Astrocyte (in vitro differentiated cells and primary cell): Measurements from ENCODE around the gene CHST3. TPM values are rescaled to one million over a fixed set of nuclear protein-coding genes. Genes with fewer than 3 reads are reported as not detected.
A peak's percentile ranks its signal among the peaks of the same experiment; 100 is the strongest.
"Not testable (repeated sequence)": the region's sequence is repeated elsewhere in the genome, so short reads cannot be mapped to it uniquely, and the experiment has no call there.

ENCODE experiments used
- DNase-seq: peaks from one replicate; pipeline ENCODE4 v3.0.0-alpha.2; 2010; ENCODE audit warnings: low read depth
- FAIRE-seq: peaks from 2 replicates; lab custom pipeline; 2011; peaks lifted over from hg19 to GRCh38; lab: Jason Lieb, UNC
- H2AFZ ChIP-seq: 2 replicates; pipeline ENCODE4 v1.6.0; 2012; ENCODE audit warnings: low read depth, low read length, inconsistent platforms
- H3K27ac ChIP-seq: 2 replicates; pipeline ENCODE4 v1.5.1; 2011; ENCODE audit warnings: low read depth, low read length, inconsistent platforms
- H3K27me3 ChIP-seq: 2 replicates; pipeline ENCODE4 v1.6.0; 2011; ENCODE audit warnings: low read length, inconsistent platforms; ENCODE audit not compliant: insufficient read depth
- H3K36me3 ChIP-seq: 2 replicates; pipeline ENCODE4 v1.5.1; 2011; ENCODE audit warnings: low read length, inconsistent platforms; ENCODE audit not compliant: insufficient read depth
- H3K4me1 ChIP-seq: 2 replicates; pipeline ENCODE4 v1.5.1; 2011; ENCODE audit warnings: low read length, inconsistent platforms; ENCODE audit not compliant: insufficient read depth
- H3K4me2 ChIP-seq: 2 replicates; pipeline ENCODE4 v1.6.0; 2012; ENCODE audit warnings: low read length, inconsistent platforms
- H3K4me3 ChIP-seq: 2 replicates; pipeline ENCODE4 v1.5.1; 2011; ENCODE audit warnings: low read depth, mild to moderate bottlenecking, low read length, inconsistent platforms; ENCODE audit not compliant: insufficient read depth
- H3K79me2 ChIP-seq: 2 replicates; pipeline ENCODE4 v1.6.0; 2012; ENCODE audit warnings: mild to moderate bottlenecking, low read length, inconsistent platforms; ENCODE audit not compliant: insufficient read depth
- H3K9ac ChIP-seq: 2 replicates; pipeline ENCODE4 v1.6.0; 2012; ENCODE audit warnings: mild to moderate bottlenecking, low read length, inconsistent platforms
- H3K9me3 ChIP-seq: 2 replicates; pipeline ENCODE4 v1.5.1; 2012; ENCODE audit warnings: low read depth, mild to moderate bottlenecking, low read length, inconsistent platforms; ENCODE audit not compliant: insufficient read depth
- H4K20me1 ChIP-seq: 2 replicates; pipeline ENCODE4 v1.6.0; 2012; ENCODE audit warnings: low read length, inconsistent platforms; ENCODE audit not compliant: insufficient read depth
- H3K27ac Mint-ChIP-seq: one replicate; pipeline ENCODE4 v1.8.0; 2021; ENCODE audit warnings: mild to moderate bottlenecking, mixed read lengths; ENCODE audit not compliant: unreplicated experiment
- H3K27me3 Mint-ChIP-seq: one replicate; pipeline ENCODE4 v1.8.0; 2021; ENCODE audit warnings: low read depth, mixed read lengths; ENCODE audit not compliant: unreplicated experiment
- H3K36me3 Mint-ChIP-seq: one replicate; pipeline ENCODE4 v1.8.0; 2021; ENCODE audit warnings: low read depth, mixed read lengths; ENCODE audit not compliant: unreplicated experiment
- H3K4me1 Mint-ChIP-seq: one replicate; pipeline ENCODE4 v1.8.0; 2021; ENCODE audit warnings: low read depth, mixed read lengths; ENCODE audit not compliant: unreplicated experiment
- H3K4me3 Mint-ChIP-seq: one replicate; pipeline ENCODE4 v1.8.0; 2021; ENCODE audit warnings: mild to moderate bottlenecking, moderate library complexity, mixed read lengths; ENCODE audit not compliant: unreplicated experiment
- H3K9me3 Mint-ChIP-seq: one replicate; pipeline ENCODE4 v1.8.0; 2021; ENCODE audit warnings: mild to moderate bottlenecking, mixed read lengths; ENCODE audit not compliant: unreplicated experiment
- CTCF ChIP-seq: IDR thresholded peaks from 2 replicates; pipeline ENCODE4 v1.5.1; 2011; ENCODE audit warnings: low read depth, mild to moderate bottlenecking, inconsistent platforms, low read length, moderate library complexity; ENCODE audit not compliant: insufficient read depth
- EZH2 ChIP-seq: IDR thresholded peaks from 2 replicates; pipeline ENCODE4 v1.6.1; 2012; ENCODE audit warnings: mild to moderate bottlenecking, low read length, inconsistent platforms; ENCODE audit not compliant: insufficient read depth
- total RNA-seq: library from RNA; stranded (reverse); gene quantifications from 2 replicates; pipeline ENCODE4 v1.2.1, GENCODE V29; 2021

The CHST3 gene
- total RNA-seq, 1 donor from 2014 or later, result 43.5 TPM

- H3K27ac Mint-ChIP-seq, result peak overlapping the region; percentile 92
- peaks cover 4% of the 10 kb centered on the region for H3K36me3 Mint-ChIP-seq
- H3K27me3 ChIP-seq, result no peaks in the 10 kb centered on the region
- peaks cover 54% of the 10 kb centered on the region for H3K79me2 ChIP-seq
- H2AFZ ChIP-seq, result peak overlapping the region; percentile 87
- peak overlapping the region; percentile 87 for H3K4me3 ChIP-seq
- H4K20me1 ChIP-seq, result peaks cover 41% of the 10 kb centered on the region
- peak overlapping the region; percentile 100 for H3K4me2 ChIP-seq
- TF ChIP-seq CTCF (no peak), EZH2 (no peak)
- peak overlapping the region; percentile 83 for H3K9ac ChIP-seq
- peaks cover 30% of the 10 kb centered on the region for H3K4me1 Mint-ChIP-seq
- H3K4me3 Mint-ChIP-seq, result peak overlapping the region; percentile 98
- FAIRE-seq, result no peak
- H3K4me1 ChIP-seq, result peaks cover 53% of the 10 kb centered on the region
- peaks cover 2% of the 10 kb centered on the region for H3K9me3 Mint-ChIP-seq
- no peaks in the 10 kb centered on the region for H3K9me3 ChIP-seq
- H3K36me3 ChIP-seq, result no peaks in the 10 kb centered on the region
- DNase-seq, result no peak
- H3K27ac ChIP-seq, result peak overlapping the region; percentile 61
- H3K27me3 Mint-ChIP-seq, result no peaks in the 10 kb centered on the region
Observed at GRCh38 chr10:71965623-71966022, 1.4 kb downstream of the CHST3 start.

- no peaks in the 10 kb centered on the region for H3K27me3 Mint-ChIP-seq
- peak overlapping the region; percentile 87 for H3K4me3 ChIP-seq
- peak overlapping the region; percentile 92 for H3K27ac Mint-ChIP-seq
- H3K9me3 ChIP-seq, result no peaks in the 10 kb centered on the region
- H3K9me3 Mint-ChIP-seq, result peaks cover 2% of the 10 kb centered on the region
- peaks cover 48% of the 10 kb centered on the region for H4K20me1 ChIP-seq
- peaks cover 37% of the 10 kb centered on the region for H3K4me1 Mint-ChIP-seq
- H2AFZ ChIP-seq, result peak overlapping the region; percentile 87
- H3K36me3 ChIP-seq, result no peaks in the 10 kb centered on the region
- no peak for TF ChIP-seq CTCF
- no peak for TF ChIP-seq EZH2
- peak overlapping the region; percentile 98 for H3K4me3 Mint-ChIP-seq
- peaks cover 61% of the 10 kb centered on the region for H3K79me2 ChIP-seq
- peaks cover 60% of the 10 kb centered on the region for H3K4me1 ChIP-seq
- peaks cover 4% of the 10 kb centered on the region for H3K36me3 Mint-ChIP-seq
- DNase-seq, result peak; percentile 60
- H3K27ac ChIP-seq, result peak overlapping the region; percentile 61
- FAIRE-seq, result no peak
- H3K9ac ChIP-seq, result peak overlapping the region; percentile 83
- H3K4me2 ChIP-seq, result peak overlapping the region; percentile 100
- H3K27me3 ChIP-seq, result no peaks in the 10 kb centered on the region
Observed at GRCh38 chr10:71966046-71967004, 2.1 kb downstream of the CHST3 start.

GRCh38 chr10:71967958-71968357 lies 3.8 kb downstream of the CHST3 start:
- H3K9me3 Mint-ChIP-seq, FAIRE-seq, H3K36me3 ChIP-seq, H2AFZ ChIP-seq, H3K27me3 ChIP-seq, DNase-seq, H3K27me3 Mint-ChIP-seq, H3K9me3 ChIP-seq, H3K9ac ChIP-seq, H3K4me3 ChIP-seq, H3K36me3 Mint-ChIP-seq, H3K27ac ChIP-seq: not testable (repeated sequence)
- Mint-ChIP-seq H3K4me3 (peak overlapping the region; percentile 1), H3K4me1 (peaks cover 47% of the 10 kb centered on the region), H3K27ac (peak overlapping the region; percentile 83)
- Histone ChIP-seq H4K20me1 (peaks cover 64% of the 10 kb centered on the region), H3K4me2 (peak overlapping the region; percentile 40), H3K79me2 (peaks cover 78% of the 10 kb centered on the region), H3K4me1 (peaks cover 63% of the 10 kb centered on the region)
